Parathyroid adenoma (tissue), 2 donors: Measurements from ENCODE around the gene PCBP4.
"Not testable (repeated sequence)": the region's sequence is repeated elsewhere in the genome, so short reads cannot be mapped to it uniquely, and the experiment has no call there.

Source experiments
- H2AFZ ChIP-seq: fragments of 300-600 bp; sonication (generic); one replicate; pipeline ENCODE4 v1.7.0; 2017; ENCODE audit warnings: antibody characterized with exemption, mild to moderate bottlenecking
- H3K27ac ChIP-seq: fragments of 300-600 bp; sonication (generic); one replicate; pipeline ENCODE4 v1.7.0; 2017
- H3K27me3 ChIP-seq: fragments of 300-600 bp; sonication (generic); one replicate; pipeline ENCODE4 v1.7.0; 2017; ENCODE audit warnings: low read length; ENCODE audit not compliant: control insufficient read depth, insufficient read depth
- H3K36me3 ChIP-seq: fragments of 300-600 bp; sonication (generic); one replicate; pipeline ENCODE4 v1.7.0; 2017; ENCODE audit warnings: low read length; ENCODE audit not compliant: control insufficient read depth, insufficient read depth
- H3K4me1 ChIP-seq: fragments of 300-600 bp; sonication (generic); one replicate; pipeline ENCODE4 v1.7.0; 2017; ENCODE audit warnings: control low read depth
- H3K4me2 ChIP-seq: fragments of 300-600 bp; sonication (generic); one replicate; pipeline ENCODE4 v1.7.0; 2017; ENCODE audit warnings: low read length
- H3K4me3 ChIP-seq: fragments of 300-600 bp; sonication (generic); one replicate; pipeline ENCODE4 v1.7.0; 2017; ENCODE audit warnings: low read depth, low read length
- H3K79me2 ChIP-seq: fragments of 300-600 bp; sonication (generic); one replicate; pipeline ENCODE4 v1.7.0; 2017; ENCODE audit warnings: control low read depth
- H3K9ac ChIP-seq: fragments of 300-600 bp; sonication (generic); one replicate; pipeline ENCODE4 v1.7.0; 2017; ENCODE audit warnings: mild to moderate bottlenecking
- H3K9me3 ChIP-seq: fragments of 300-600 bp; sonication (generic); one replicate; pipeline ENCODE4 v1.7.0; 2017; ENCODE audit warnings: low read length; ENCODE audit not compliant: control insufficient read depth
- TF ChIP-seq, protein P1 (sequence below): fragments of 300-600 bp; sonication (generic); IDR thresholded peaks from one replicate; pipeline ENCODE4 v1.7.0; 2017; ENCODE audit warnings: antibody characterized with exemption, mild to moderate bottlenecking
- donor health status: primary hyperparathyroidism.

Gene PCBP4

DNA sequence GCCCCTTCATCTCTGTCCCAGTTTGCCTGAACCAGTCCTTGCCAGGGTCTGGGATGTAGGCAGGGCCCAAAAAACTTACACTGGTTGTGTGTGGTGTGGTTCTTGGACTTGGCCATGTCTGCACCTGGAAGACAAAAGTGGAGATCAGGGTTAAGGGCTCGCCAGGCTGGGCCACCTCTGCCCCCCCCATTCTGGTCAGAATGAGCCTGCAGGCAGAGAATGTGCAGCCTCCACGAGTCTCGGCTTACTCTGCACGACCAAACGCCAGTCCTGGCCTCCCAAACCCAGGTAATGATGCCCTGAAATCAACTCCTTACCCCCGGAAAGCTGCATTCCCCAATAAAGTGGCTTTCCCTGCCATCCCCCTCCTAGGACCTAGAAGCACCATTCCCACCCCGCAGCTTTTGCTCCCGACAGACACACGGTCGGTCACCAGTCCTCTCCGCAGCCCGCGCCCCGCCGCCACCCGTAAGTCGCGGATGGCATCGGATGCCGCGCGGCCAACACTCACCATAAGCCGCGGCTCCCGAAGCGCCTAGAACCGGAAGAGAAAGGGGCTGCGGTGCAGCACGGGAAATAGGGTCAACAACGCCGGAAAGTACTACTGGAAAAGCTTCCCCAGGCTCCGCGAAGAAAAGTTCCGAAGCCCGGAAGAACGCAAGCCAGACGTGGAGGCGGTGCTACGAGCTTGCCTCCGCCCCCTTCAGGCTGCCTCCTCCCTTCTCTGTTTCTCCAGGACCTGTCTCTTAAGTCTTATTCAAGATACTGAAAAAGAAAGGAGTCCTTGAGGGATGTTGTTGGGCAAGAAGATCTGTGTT is 28.3 kb upstream of the PCBP4 start, which contains the start of gene RPL29:
RPL29 (minus strand) TSS at position 550 of the 818 bp plus-strand sequence; CDS start at position 116, 434 bp downstream.
- no peak within 1 kb of the TSS for H3K9ac ChIP-seq
- no peaks in the 10 kb centered on the region for H3K9me3 ChIP-seq
- H3K79me2 ChIP-seq: peaks cover 5% of the 10 kb centered on the region
- H2AFZ ChIP-seq: peak within 1 kb of the TSS; percentile 76
- peak within 1 kb of the TSS; percentile 88 for H3K4me3 ChIP-seq
- H3K27me3 ChIP-seq: no peaks in the 10 kb centered on the region
- H3K36me3 ChIP-seq: no peaks in the 10 kb centered on the region
- H3K27ac ChIP-seq: peak within 1 kb of the TSS; percentile 73
- peak within 1 kb of the TSS; percentile 95 for H3K4me2 ChIP-seq
- peaks cover 10% of the 10 kb centered on the region for H3K4me1 ChIP-seq
- TF ChIP-seq, protein P1, sequence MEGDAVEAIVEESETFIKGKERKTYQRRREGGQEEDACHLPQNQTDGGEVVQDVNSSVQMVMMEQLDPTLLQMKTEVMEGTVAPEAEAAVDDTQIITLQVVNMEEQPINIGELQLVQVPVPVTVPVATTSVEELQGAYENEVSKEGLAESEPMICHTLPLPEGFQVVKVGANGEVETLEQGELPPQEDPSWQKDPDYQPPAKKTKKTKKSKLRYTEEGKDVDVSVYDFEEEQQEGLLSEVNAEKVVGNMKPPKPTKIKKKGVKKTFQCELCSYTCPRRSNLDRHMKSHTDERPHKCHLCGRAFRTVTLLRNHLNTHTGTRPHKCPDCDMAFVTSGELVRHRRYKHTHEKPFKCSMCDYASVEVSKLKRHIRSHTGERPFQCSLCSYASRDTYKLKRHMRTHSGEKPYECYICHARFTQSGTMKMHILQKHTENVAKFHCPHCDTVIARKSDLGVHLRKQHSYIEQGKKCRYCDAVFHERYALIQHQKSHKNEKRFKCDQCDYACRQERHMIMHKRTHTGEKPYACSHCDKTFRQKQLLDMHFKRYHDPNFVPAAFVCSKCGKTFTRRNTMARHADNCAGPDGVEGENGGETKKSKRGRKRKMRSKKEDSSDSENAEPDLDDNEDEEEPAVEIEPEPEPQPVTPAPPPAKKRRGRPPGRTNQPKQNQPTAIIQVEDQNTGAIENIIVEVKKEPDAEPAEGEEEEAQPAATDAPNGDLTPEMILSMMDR: peak; percentile 34

DNA sequence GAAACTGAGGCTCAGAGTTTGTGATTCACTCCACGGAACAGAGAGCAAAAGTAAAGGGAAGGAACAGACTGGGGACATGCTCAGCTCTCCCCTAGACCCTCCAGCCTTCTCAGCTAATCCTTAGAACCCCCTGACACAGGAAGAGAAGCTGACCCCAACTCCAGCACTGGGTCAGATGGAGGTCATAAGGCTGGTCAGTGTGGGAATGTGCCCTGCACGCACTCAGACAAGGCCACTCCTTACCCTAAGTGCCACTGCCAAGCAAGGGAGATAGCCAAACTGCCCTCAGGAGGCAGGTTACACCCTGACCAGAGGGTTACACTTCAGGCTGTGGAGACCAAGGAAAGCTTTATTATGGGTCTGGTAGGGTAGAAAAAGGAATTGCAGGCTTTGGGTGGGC is 27.3 kb upstream of the PCBP4 start:
- H3K27ac ChIP-seq: no peak overlapping the region
- no peaks in the 10 kb centered on the region for H3K9me3 ChIP-seq
- TF ChIP-seq, protein P1: no peak
- no peak overlapping the region for H3K4me3 ChIP-seq
- H3K36me3 ChIP-seq: no peaks in the 10 kb centered on the region
- H3K4me1 ChIP-seq: peaks cover 10% of the 10 kb centered on the region
- no peak overlapping the region for H3K9ac ChIP-seq
- no peak overlapping the region for H2AFZ ChIP-seq
- H3K79me2 ChIP-seq: peaks cover 5% of the 10 kb centered on the region
- no peaks in the 10 kb centered on the region for H3K27me3 ChIP-seq
- peak overlapping the region; percentile 95 for H3K4me2 ChIP-seq

DNA sequence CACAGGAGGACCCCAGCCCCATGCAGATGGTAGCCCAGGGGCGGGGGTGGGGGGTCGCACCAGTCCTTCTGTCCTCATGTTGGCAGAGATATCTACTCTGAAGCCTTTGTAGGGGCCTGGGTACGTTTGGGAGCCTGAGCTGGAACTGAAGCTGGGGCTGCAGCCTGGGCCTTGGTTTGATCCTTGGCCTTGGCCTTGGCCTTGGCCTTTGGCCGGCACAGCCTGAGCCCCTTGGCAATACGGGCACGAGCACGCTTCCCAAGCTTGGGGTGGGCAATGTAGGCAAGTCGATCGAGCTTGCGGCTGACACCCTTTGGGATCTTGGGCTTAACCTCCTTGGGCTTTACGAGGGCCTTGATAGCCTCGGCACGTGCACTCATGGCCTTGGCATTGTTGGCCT is 26.4 kb upstream of the PCBP4 start:
- H3K9me3 ChIP-seq, H3K4me3 ChIP-seq, H3K9ac ChIP-seq, H3K27ac ChIP-seq, H3K4me2 ChIP-seq, H2AFZ ChIP-seq, H3K36me3 ChIP-seq, H3K79me2 ChIP-seq, H3K27me3 ChIP-seq: not testable (repeated sequence)
- H3K4me1 ChIP-seq: peaks cover 10% of the 10 kb centered on the region

DNA sequence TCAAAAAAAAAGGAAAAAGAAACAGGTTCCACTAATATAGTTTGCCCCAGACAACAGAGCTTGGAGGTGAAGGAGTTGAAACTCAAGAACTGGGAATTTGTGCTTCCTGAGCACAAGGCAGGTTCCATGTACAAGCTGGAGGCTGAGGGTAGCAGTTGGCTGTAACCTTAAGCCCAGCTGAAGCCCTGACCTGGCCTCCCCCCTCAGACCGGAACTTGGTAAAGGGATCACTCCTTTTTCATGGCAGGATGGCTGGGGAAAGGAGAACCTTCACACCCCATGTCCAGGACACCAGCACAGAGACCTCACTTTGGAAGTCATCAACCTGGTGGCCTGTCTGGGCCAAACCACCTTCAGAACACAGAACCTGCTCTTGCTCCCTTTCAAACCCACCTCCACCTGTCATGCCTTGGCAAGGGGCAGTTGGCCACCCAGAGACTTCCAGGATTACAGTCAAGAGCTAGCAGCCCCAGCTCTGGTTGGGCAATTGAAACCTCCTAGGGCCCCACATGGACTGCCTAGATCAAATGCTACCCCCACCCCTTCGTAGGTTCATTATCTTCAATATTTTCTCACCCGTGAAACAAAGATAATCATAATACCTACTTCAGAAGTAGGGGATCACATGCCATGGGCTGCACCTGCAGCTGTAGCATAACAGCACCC is 24.9 kb upstream of the PCBP4 start:
- H2AFZ ChIP-seq: no peak overlapping the region
- peaks cover 5% of the 10 kb centered on the region for H3K79me2 ChIP-seq
- TF ChIP-seq, protein P1: no peak
- H3K4me3 ChIP-seq: no peak overlapping the region
- H3K27me3 ChIP-seq: no peaks in the 10 kb centered on the region
- no peak overlapping the region for H3K27ac ChIP-seq
- no peak overlapping the region for H3K4me2 ChIP-seq
- no peaks in the 10 kb centered on the region for H3K36me3 ChIP-seq
- no peak overlapping the region for H3K9ac ChIP-seq
- H3K9me3 ChIP-seq: no peaks in the 10 kb centered on the region
- peaks cover 10% of the 10 kb centered on the region for H3K4me1 ChIP-seq

DNA sequence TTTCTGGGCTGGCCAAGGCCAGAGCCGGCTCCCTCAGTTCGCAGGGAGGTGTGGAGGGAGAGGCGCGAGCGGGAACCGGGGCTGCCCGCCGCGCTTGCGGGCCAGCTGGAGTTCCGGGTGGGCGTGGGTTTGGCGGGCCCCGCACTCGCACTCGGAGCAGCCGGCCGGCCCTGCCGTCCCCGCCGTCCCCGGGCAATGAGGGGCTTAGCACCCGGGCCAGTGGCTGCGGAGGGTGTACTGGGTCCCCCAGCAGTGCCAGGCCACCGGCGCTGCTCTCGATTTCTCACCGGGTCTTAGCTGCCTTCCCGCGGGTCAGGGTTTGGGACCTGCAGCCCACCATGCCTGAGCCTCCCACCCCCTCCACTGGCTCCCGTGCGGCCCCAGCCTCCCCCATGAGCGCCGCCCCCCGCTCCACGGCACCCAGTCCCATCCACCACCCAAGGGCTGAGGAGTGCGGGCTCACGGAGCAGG is 23.3 kb upstream of the PCBP4 start:
- H3K79me2 ChIP-seq, H3K9ac ChIP-seq, H3K4me2 ChIP-seq, H2AFZ ChIP-seq, H3K27me3 ChIP-seq, H3K36me3 ChIP-seq, H3K9me3 ChIP-seq, H3K27ac ChIP-seq, H3K4me3 ChIP-seq: not testable (repeated sequence)
- H3K4me1 ChIP-seq: peaks cover 10% of the 10 kb centered on the region
